SK-N-MC (cell line): ENCODE data around the gene PARD3.

ENCODE experiments used
- DNase-seq: peaks from one replicate; pipeline ENCODE4 v3.0.0-alpha.2; 2011; ENCODE audit warnings: low read depth, low spot score
- H3K27ac ChIP-seq: fragments of 200-600 bp; sonication (generic); 2 replicates; pipeline ENCODE4 v1.5.1; 2016; ENCODE audit warnings: mixed run types
- H3K36me3 ChIP-seq: fragments of 200-600 bp; sonication (generic); 2 replicates; pipeline ENCODE4 v1.6.1; 2017; ENCODE audit warnings: antibody characterized with exemption, low read length, mixed read lengths; ENCODE audit not compliant: insufficient read depth
- H3K4me3 ChIP-seq: fragments of 200-600 bp; sonication (generic); 2 replicates; pipeline ENCODE4 v1.5.1; 2016
- H3K9ac ChIP-seq: fragments of 200-600 bp; sonication (generic); 2 replicates; pipeline ENCODE4 v1.8.0; 2017; ENCODE audit warnings: mixed run types, mixed read lengths; ENCODE audit not compliant: insufficient read length
- H3K9me3 ChIP-seq: fragments of 200-600 bp; sonication (generic); 2 replicates; pipeline ENCODE4 v1.6.1; 2017; ENCODE audit warnings: low read depth, mild to moderate bottlenecking, antibody characterized with exemption, low read length, moderate library complexity, mixed read lengths
- EZH2 ChIP-seq: fragments of 200-600 bp; sonication (generic); IDR thresholded peaks from one replicate; pipeline ENCODE4 v1.6.1; 2017; ENCODE audit warnings: antibody characterized with exemption
- FOXP2 ChIP-seq: optimal IDR thresholded peaks from 2 replicates; pipeline ENCODE3; 2011; ENCODE audit warnings: mild to moderate bottlenecking, moderate library complexity; ENCODE audit not compliant: insufficient read depth; ENCODE audit errors: extremely low read length, control extremely low read depth
- POLR2AphosphoS5 ChIP-seq: IDR thresholded peaks from 2 replicates; pipeline ENCODE4 v1.6.1; 2012; ENCODE audit warnings: mild to moderate bottlenecking, low read depth, low read length, borderline replicate concordance

PARD3 gene

GRCh38 chr10:34627741-34628140, 187.4 kb downstream of the PARD3 start:
- Histone ChIP-seq H3K4me3 (no peak overlapping the region), H3K27ac (no peak overlapping the region), H3K36me3 (no peaks in the 10 kb centered on the region), H3K9me3 (no peaks in the 10 kb centered on the region), H3K9ac (no peak overlapping the region)
- no peak for TF ChIP-seq POLR2AphosphoS5
- no peak for TF ChIP-seq FOXP2
- TF ChIP-seq EZH2, result no peak
- DNase-seq, result no peak

- Histone ChIP-seq H3K27ac (no peak overlapping the region), H3K4me3 (no peak overlapping the region), H3K9ac (no peak overlapping the region), H3K36me3 (no peaks in the 10 kb centered on the region), H3K9me3 (no peaks in the 10 kb centered on the region)
- TF ChIP-seq POLR2AphosphoS5, result no peak
- TF ChIP-seq FOXP2, result no peak
- TF ChIP-seq EZH2, result no peak
- DNase-seq, result no peak
These were observed 187.8 kb downstream of the PARD3 start for GRCh38 chr10:34627331-34627730.

- Histone ChIP-seq H3K36me3 (no peaks in the 10 kb centered on the region), H3K4me3 (no peak overlapping the region), H3K27ac (no peak overlapping the region), H3K9me3 (no peaks in the 10 kb centered on the region), H3K9ac (no peak overlapping the region)
- no peak for DNase-seq
- TF ChIP-seq POLR2AphosphoS5, result no peak
- TF ChIP-seq EZH2, result no peak
- TF ChIP-seq FOXP2, result no peak
These were observed 188.8 kb downstream of the PARD3 start for GRCh38 chr10:34626158-34626880.

GRCh38 chr10:34624323-34625153, 190.6 kb downstream of the PARD3 start:
- Histone ChIP-seq H3K27ac (no peak overlapping the region), H3K9ac (no peak overlapping the region)

GRCh38 chr10:34622945-34623344, 192.2 kb downstream of the PARD3 start:
- TF ChIP-seq EZH2 (no peak), POLR2AphosphoS5 (no peak), FOXP2 (no peak)
- no peaks in the 10 kb centered on the region for H3K9me3 ChIP-seq
- no peak for DNase-seq
- H3K27ac ChIP-seq, result peak overlapping the region; percentile 61
- H3K4me3 ChIP-seq, result peak overlapping the region; percentile 29; the same call in 1 of the 2 replicates
- no peaks in the 10 kb centered on the region for H3K36me3 ChIP-seq
- peak overlapping the region; percentile 8 for H3K9ac ChIP-seq

More at GRCh38 chr10:34624323-34625153, 190.6 kb downstream of the PARD3 start:
- H3K4me3 ChIP-seq, result no peak overlapping the region
- no peak for DNase-seq
- no peaks in the 10 kb centered on the region for H3K36me3 ChIP-seq
- TF ChIP-seq FOXP2 (no peak), EZH2 (no peak), POLR2AphosphoS5 (no peak)
- H3K9me3 ChIP-seq, result no peaks in the 10 kb centered on the region

- TF ChIP-seq POLR2AphosphoS5, result no peak
- TF ChIP-seq FOXP2, result no peak
- no peak overlapping the region for H3K4me3 ChIP-seq
- DNase-seq, result no peak
- H3K9ac ChIP-seq, result no peak overlapping the region
- no peak overlapping the region for H3K27ac ChIP-seq
- no peaks in the 10 kb centered on the region for H3K36me3 ChIP-seq
- H3K9me3 ChIP-seq, result no peaks in the 10 kb centered on the region
These were observed 196.5 kb downstream of the PARD3 start for GRCh38 chr10:34618611-34619010.

- Histone ChIP-seq H3K4me3 (no peak overlapping the region), H3K9me3 (no peaks in the 10 kb centered on the region), H3K36me3 (no peaks in the 10 kb centered on the region), H3K9ac (no peak overlapping the region), H3K27ac (no peak overlapping the region)
- TF ChIP-seq FOXP2, result no peak
- TF ChIP-seq EZH2, result no peak
- TF ChIP-seq POLR2AphosphoS5, result no peak
- no peak for DNase-seq
These were observed 199.3 kb downstream of the PARD3 start for GRCh38 chr10:34615770-34616169.

- peak overlapping the region; percentile 69 for H3K27ac ChIP-seq
- peak; percentile 39 for DNase-seq
- TF ChIP-seq FOXP2, result no peak
- no peak for TF ChIP-seq EZH2
- no peak for TF ChIP-seq POLR2AphosphoS5
- H3K4me3 ChIP-seq, result peak overlapping the region; percentile 61
- H3K9me3 ChIP-seq, result no peaks in the 10 kb centered on the region
- no peaks in the 10 kb centered on the region for H3K36me3 ChIP-seq
- H3K9ac ChIP-seq, result no peak overlapping the region
These were observed 201.6 kb downstream of the PARD3 start for GRCh38 chr10:34613491-34613890.
